NCI-H2171 treated with DMSO at 0.1 percent for 48 hours (cell line): ENCODE data around the gene PUS7L.
A peak's percentile ranks its signal among the peaks of the same experiment; 100 is the strongest.
"Not testable (repeated sequence)": the region's sequence is repeated elsewhere in the genome, so short reads cannot be mapped to it uniquely, and the experiment has no call there.

Experiments used
- DNase-seq: peaks from one replicate; lab custom pipeline; 2025; lab: John Stamatoyannopoulos, UW

The PUS7L gene

GRCh38 chr12:43758728-43759563 is at the start of gene PUS7L, which contains the start of gene IRAK4:
PUS7L (minus strand) TSS chr12:43758790; CDS start chr12:43755245, 3,545 bp downstream.
IRAK4 (plus strand) TSS chr12:43758951; CDS start chr12:43768112, 9,161 bp downstream.
- DNase-seq, result no peak

DNA sequence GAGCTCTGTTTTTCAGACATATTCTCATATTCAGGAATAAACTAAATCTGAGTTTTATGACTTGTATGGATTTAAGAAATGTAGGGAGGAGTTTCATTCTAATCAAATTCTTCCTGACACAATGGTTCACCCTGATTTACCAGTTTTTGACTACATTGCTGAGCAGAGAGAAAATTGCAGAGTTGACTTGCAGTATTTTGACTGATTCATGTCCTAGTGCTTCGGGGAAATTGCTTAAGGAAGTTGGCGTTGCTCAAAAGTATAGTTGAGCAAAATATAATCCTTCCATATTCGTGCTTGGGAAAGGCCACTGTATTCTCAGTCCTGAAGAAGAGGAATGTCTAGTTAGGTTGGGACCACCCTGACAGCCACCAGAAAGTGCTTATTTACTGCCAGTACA is 48.8 kb upstream of the PUS7L start:
- DNase-seq, result no peak

- no peak for DNase-seq
Observed at GRCh38 chr12:43806737-43807072, 48.1 kb upstream of the PUS7L start.

DNA sequence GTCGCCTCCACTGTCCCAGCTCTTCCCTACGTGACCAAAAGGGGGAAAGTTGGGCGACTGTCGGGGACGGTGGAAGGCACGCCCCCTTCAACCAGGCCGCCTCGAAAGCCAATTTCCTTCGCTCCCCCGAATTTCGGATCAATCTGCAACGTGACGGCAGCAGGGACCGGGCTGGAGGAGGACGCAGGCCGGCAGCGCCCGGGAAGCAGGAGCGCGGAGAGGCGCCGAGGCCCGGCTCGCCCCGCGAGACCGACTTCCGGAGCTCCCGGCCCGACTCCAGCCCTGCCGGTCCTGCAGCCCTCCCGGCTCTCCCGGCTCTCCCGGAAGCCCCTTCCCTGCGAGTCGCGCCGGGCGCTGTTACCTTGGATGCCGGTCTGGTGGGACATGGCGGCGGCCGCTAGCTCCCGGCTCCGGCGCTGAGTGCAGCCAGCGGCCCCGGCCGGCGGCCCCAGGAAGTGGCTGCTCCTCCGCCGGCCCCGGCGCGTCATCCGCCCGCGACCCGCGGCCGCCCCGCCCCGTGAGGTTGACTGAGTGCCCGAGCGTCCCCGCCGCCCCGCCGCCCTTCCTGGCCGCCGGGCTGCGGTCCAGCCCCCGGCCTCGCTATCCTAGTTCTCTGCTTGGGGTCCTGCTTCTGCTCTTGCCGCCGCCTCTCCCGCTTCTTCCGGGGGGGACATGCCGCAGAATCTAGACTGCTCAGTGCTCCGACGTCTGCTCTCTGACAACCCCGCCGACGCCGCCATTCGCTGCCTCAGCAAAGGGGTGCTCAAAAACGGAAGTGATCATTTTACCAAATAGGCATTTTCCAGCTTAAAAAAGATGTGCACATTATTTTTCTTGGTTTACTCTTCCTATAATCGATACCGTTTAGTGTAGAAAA is 47.5 kb upstream of the PUS7L start, which contains the start of gene TWF1:
Gene TWF1 (minus strand): TSS at position 458 of the 877 bp plus-strand sequence. CDS start 72 bp downstream, at position 386.
- peak; percentile 90 for DNase-seq

DNA sequence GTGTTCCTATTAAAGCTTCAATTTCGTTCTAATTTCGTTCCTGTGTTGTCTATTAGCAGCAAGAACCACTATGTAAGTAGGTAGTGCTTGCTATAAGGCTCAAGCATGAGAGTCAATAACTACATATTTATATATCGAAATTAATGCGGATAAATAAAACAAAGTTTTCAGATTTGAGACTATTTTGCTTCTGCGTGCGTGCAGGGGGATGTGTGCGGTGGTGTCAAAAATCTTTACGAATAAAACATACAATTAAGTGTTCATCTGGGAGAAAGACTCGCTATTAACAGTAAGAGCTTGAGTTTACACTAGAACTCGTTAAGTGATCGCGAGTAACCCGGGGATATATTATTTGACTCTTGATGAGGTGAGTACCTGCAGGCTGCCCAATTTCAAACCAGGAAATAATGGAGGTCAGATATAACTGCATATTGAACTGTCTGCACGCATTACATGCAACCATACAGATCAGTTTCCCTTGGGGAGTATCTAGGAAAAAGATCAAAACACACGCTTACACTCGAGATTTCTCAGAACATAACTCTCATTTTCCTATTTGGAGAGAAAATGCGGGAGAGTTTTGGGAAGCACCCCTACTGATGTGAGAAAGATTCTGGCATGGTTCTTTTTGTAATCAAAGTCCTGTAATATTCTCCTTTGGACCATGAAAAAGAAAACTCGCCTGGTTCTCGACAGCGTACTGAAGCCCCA is 46.7 kb upstream of the PUS7L start:
- peak; percentile 67 for DNase-seq

- DNase-seq, result no peak
Observed at GRCh38 chr12:43797561-43798217, 39.1 kb upstream of the PUS7L start.

DNA sequence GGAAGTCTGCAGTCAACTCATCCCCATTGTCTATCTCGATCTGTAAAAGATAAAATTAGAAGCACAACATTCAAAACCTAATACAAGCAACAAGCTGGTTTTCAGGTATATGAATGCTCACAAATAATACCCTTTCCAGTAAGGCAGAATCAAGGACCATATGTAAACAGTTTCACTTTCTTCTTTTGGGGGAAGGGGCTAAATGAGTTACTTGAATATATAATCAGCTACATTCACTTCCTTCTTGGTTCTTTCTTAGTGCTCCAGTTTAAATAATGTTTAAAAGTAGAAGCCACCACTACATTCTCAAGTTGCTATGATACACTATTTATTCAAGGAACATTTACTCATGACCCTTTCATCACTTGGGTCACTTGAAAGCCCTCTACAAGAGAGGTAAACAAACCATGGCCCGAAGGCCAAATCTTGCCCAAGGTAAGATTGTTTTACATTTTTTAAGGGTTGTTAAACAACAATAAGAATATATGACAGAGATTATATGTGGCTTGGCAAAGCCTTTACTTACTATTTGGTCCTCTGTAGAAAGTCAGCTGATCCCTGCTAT is 37.2 kb upstream of the PUS7L start:
- no peak for DNase-seq

GRCh38 chr12:43789941-43790340 is 31.4 kb upstream of the PUS7L start:
- DNase-seq, result no peak

GRCh38 chr12:43786899-43787693 is 28.5 kb upstream of the PUS7L start:
- no peak for DNase-seq

- DNase-seq, result peak; percentile 29
Observed at GRCh38 chr12:43776498-43776897, 17.9 kb upstream of the PUS7L start.

DNA sequence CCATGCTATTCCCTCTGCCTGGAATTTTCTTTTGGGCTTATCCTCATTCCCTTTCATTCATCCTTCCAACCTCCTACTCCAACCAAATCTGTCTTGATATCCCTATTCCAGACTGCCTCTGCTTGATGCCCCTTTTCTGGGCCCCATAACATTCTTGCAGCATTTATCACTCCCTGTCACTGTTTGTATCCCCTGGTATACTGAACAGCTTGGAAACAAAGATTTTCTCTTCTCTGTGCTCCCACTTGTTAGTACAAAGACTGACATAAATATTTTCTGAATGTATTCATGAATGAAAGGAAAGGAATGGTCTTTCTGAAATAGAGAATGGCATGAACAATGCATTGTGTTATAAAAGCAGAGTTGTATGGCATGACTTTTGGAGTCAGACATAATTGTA is 7.7 kb upstream of the PUS7L start:
- no peak for DNase-seq

GRCh38 chr12:43764528-43764927 is 5.9 kb upstream of the PUS7L start:
- DNase-seq, result no peak

- no peak for DNase-seq
Observed at GRCh38 chr12:43763769-43764168, 5.2 kb upstream of the PUS7L start.

- DNase-seq, result no peak
Observed at GRCh38 chr12:43762596-43762995, 4.0 kb upstream of the PUS7L start.

GRCh38 chr12:43761500-43761899 is 2.9 kb upstream of the PUS7L start:
- no peak for DNase-seq

DNA sequence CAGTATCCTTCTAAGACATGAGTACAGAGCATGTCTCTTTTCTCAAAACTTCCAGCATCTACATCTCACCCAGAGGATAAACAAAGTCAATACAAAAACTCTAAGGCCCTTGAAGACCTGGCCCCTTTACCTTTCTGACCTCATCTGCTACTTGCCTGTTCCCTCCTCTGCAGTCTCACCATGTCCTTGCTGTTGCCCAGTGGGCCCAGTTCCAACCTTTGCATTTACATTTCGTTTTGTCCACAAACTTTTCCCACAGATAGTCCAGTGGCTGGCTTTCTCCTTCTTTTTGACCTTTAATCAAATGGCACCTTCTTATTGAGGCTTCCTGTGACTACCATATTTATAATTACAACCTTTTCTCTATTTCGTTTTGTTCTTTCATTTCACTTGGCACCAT is 1.8 kb upstream of the PUS7L start:
- DNase-seq, result no peak

DNA sequence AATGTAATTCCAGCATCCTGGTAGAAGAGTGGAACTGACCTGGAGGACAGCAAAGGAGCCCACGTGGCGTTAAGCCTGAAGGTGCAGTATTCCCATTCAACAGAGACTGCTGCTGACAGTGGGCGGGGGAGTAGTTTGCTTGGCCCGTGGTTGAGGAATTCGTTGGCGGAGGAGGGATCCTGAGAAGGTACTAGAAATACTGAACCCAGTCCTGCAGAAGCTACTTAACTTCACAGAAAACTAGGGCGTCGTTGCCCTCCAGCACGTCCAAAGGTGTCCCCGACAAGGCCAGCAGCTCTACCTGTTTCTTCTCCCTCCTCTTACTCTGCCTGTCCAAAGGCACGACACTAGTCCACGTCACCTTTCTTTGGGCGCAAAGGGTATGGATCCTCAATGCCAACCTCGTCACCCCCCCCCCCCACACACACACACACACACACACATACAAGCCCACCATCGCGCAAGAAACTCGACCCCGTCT is 303 bp downstream of the PUS7L start:
- no peak for DNase-seq

DNA sequence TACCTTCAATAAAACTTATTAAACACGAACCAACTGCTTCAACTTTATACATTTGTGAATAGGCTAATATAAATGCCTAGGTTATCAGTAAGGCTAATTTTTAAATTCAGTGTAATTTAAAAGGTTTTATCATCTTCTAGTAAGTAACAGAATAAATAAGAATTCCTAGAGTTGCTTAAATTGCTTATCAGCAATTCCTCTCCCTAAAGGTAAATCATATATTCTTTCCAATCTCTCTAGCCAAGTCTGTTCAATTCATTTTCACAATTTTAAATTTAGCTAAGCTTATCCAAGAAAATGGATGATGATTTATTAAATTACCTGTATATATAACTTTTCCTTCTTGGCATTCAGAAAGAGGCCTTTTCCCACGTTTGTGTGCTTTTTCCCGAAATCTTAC is 4.6 kb downstream of the PUS7L start:
- no peak for DNase-seq

- not testable (repeated sequence) for DNase-seq
Observed at GRCh38 chr12:43751360-43751759, 7.2 kb downstream of the PUS7L start.

GRCh38 chr12:43750814-43751213 is 7.8 kb downstream of the PUS7L start:
- DNase-seq, result no peak
